ENCODE data around the gene SLC4A2. TPM values are rescaled to one million over a fixed set of nuclear protein-coding genes. Genes with fewer than 3 reads are reported as not detected.

Gene SLC4A2
- polyA plus RNA-seq, 2 of the 4 experiments (the other 2 are of a cell fraction): 112 to 275 TPM

DNA sequence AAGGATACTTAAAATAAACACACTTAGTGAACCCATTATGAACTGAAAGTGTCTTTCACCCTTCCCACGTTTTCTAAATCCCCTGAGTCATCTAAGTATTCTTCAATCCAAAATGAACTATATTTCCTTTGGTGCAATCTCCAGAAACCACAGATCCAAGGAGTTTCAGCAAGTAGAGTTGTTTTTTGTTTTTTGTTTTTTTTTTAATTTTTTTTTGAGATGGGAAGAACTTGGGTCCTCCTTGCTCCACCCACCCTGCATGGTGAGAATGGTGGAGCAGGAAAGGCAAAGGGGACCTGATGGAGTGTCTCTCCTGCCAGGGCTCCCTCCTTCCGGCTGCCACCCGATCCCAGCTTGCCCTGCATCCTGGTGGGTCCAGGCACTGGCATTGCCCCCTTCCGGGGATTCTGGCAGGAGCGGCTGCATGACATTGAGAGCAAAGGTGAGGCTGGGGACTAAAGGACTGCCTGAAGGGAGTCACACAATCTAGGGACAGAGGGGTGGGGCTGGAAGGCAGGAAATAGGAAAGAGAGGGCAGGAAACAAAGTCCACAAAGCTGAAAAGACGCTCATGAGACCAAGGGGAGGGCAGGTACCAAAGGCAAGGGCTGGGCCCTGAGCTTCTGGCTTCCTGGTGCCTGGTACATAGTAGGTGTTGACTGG lies 47.2 kb upstream of the SLC4A2 start:
- Histone ChIP-seq H3K27ac (no peak overlapping the region), H3K4me1 (peaks cover 23% of the 10 kb centered on the region; the same call in 1 of the 3 replicates), H3K4me2 (peak overlapping the region; percentile 23; the same call in 1 of the 3 replicates), H3K9me3 (no peaks in the 10 kb centered on the region), H3K4me3 (no peak overlapping the region)
- TF ChIP-seq CBX8 (IDR thresholded peaks at IDR 0.05) (no peak), HOXB13 (CRISPR knock-in tag; IDR thresholded peaks at IDR 0.05; ENCODE audit: low read depth) (no peak), HOXA7 (CRISPR knock-in tag; IDR thresholded peaks at IDR 0.05) (no peak), POLR2AphosphoS2 (conservative IDR thresholded peaks at IDR 0.05; ENCODE audit: low read length) (no peak), PHF8 (IDR thresholded peaks at IDR 0.05; ENCODE audit: borderline replicate concordance, low read depth) (no peak), RAD21 (conservative IDR thresholded peaks at IDR 0.05 in 1 of 2, IDR thresholded peaks at IDR 0.05 in 1 of 2) (no peak), GATA3 (IDR thresholded peaks at IDR 0.05; ENCODE audit: borderline replicate concordance) (no peak), HEYL (CRISPR knock-in tag; IDR thresholded peaks at IDR 0.05) (no peak), ZFP36 (IDR thresholded peaks at IDR 0.05; ENCODE audit: borderline replicate concordance, partially characterized antibody) (no peak)
- CTCF ChIA-PET: interaction anchor here (0.6 to 4.6 kb wide), 23 partner anchors 9 to 114 kb away, joined by 3 to 36 read pairs (median 4); partner anchors contain the start of genes ATG9B and TMUB1
- WGBS (ENCODE audit: missing lambda C conversion rate): 62% methylated on average over 6 of the region's 6 CpGs
- POLR2A ChIA-PET: no interaction called here
- no peak for FAIRE-seq
- ATAC-seq: no peak
- DNase-seq (ENCODE audit: low read depth in 1 of 2, low spot score in 1 of 2): no peak

DNA sequence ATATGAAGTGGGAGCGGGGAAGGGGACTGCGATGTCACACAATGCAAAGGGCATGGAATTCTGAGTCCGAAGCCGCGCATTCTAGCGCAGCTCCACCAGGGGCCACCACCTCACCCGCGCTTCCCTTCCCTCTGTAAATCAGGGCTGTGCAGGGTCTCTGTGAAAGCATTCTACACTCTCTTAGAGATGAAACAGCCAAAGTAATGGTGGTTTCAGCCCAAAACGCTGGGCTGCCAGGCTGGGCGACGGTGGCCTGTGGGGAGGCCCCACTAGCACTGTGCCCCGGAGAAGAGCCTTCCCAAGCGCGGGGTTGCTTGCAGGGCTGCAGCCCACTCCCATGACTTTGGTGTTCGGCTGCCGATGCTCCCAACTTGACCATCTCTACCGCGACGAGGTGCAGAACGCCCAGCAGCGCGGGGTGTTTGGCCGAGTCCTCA lies 46.5 kb upstream of the SLC4A2 start:
- WGBS (ENCODE audit: missing lambda C conversion rate): 62% methylated on average over 22 of the region's 23 CpGs
- no peak for FAIRE-seq
- ChIA-PET POLR2A (no interaction called here), CTCF (interaction anchor here (0.6 to 2.3 kb wide), 17 partner anchors 9 to 115 kb away, joined by 3 to 12 read pairs (median 4); partner anchors contain the start of genes ATG9B and TMUB1)
- Histone ChIP-seq H3K9me3 (no peaks in the 10 kb centered on the region), H3K4me3 (no peak overlapping the region), H3K4me1 (peaks cover 23% of the 10 kb centered on the region; the same call in 1 of the 3 replicates), H3K4me2 (peak overlapping the region; percentile 23; the same call in 1 of the 3 replicates), H3K27ac (no peak overlapping the region)
- TF ChIP-seq ZFP36 (IDR thresholded peaks at IDR 0.05; ENCODE audit: borderline replicate concordance, partially characterized antibody): no peak
- TF ChIP-seq JUN (IDR thresholded peaks at IDR 0.05): no peak
- no peak for TF ChIP-seq GATA3 (IDR thresholded peaks at IDR 0.05; ENCODE audit: borderline replicate concordance)
- no peak for TF ChIP-seq MAZ (IDR thresholded peaks at IDR 0.05; ENCODE audit: borderline replicate concordance, low read depth, low read length)
- TF ChIP-seq SMC3 (IDR thresholded peaks at IDR 0.05): peak; percentile 46; the same call in 2 of the 3 replicates
- peak; percentile 52 for TF ChIP-seq CTCF (IDR thresholded peaks at IDR 0.05)
- no peak for TF ChIP-seq POLR2AphosphoS2 (conservative IDR thresholded peaks at IDR 0.05; ENCODE audit: low read length)
- no peak for TF ChIP-seq PBX3 (IDR thresholded peaks at IDR 0.05)
- no peak for TF ChIP-seq NFE2L2 (conservative IDR thresholded peaks at IDR 0.05; ENCODE audit: low read length)
- TF ChIP-seq RAD21 (conservative IDR thresholded peaks at IDR 0.05 in 1 of 2, IDR thresholded peaks at IDR 0.05 in 1 of 2): peak; percentile 31 to 57; a peak in 3 of 5 replicates
- TF ChIP-seq, protein P1, sequence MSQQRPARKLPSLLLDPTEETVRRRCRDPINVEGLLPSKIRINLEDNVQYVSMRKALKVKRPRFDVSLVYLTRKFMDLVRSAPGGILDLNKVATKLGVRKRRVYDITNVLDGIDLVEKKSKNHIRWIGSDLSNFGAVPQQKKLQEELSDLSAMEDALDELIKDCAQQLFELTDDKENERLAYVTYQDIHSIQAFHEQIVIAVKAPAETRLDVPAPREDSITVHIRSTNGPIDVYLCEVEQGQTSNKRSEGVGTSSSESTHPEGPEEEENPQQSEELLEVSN (IDR thresholded peaks at IDR 0.05; ENCODE audit: borderline replicate concordance, low read depth): no peak
- no peak for TF ChIP-seq HOXA7 (CRISPR knock-in tag; IDR thresholded peaks at IDR 0.05)
- no peak for TF ChIP-seq TFCP2L1 (CRISPR knock-in tag; IDR thresholded peaks at IDR 0.05)
- no peak for TF ChIP-seq CBX8 (IDR thresholded peaks at IDR 0.05)
- TF ChIP-seq RFX5 (IDR thresholded peaks at IDR 0.05): no peak
- no peak for TF ChIP-seq HDAC2 (IDR thresholded peaks at IDR 0.05)
- TF ChIP-seq KDM1A (IDR thresholded peaks at IDR 0.05; ENCODE audit: low read depth): no peak
- TF ChIP-seq MAFK (IDR thresholded peaks at IDR 0.05; ENCODE audit: partially characterized antibody): no peak
- peak; percentile 59 to 81; a peak in 5 of 6 replicates for ATAC-seq
- DNase-seq (ENCODE audit: low read depth in 1 of 2, low spot score in 1 of 2): peak; percentile 54 to 74
